Measurements from ENCODE around the gene APP. TPM values are rescaled to one million over a fixed set of nuclear protein-coding genes. Genes with fewer than 3 reads are reported as not detected.

The APP gene
- total RNA-seq, 1 experiment from 2014 or later: 531 TPM

- ChIA-PET CTCF (no interaction called here), POLR2A (ENCODE audit: low non-redundant PET) (no interaction called here)
- no peak overlapping the region for H3K27ac ChIP-seq (ENCODE audit: low read depth, low read length, poor library complexity, severe bottlenecking)
- no TSS peak for BruUV-seq (replicated peaks)
- DNase-seq (ENCODE audit: low spot score): no peak
- TF ChIP-seq, protein P1, sequence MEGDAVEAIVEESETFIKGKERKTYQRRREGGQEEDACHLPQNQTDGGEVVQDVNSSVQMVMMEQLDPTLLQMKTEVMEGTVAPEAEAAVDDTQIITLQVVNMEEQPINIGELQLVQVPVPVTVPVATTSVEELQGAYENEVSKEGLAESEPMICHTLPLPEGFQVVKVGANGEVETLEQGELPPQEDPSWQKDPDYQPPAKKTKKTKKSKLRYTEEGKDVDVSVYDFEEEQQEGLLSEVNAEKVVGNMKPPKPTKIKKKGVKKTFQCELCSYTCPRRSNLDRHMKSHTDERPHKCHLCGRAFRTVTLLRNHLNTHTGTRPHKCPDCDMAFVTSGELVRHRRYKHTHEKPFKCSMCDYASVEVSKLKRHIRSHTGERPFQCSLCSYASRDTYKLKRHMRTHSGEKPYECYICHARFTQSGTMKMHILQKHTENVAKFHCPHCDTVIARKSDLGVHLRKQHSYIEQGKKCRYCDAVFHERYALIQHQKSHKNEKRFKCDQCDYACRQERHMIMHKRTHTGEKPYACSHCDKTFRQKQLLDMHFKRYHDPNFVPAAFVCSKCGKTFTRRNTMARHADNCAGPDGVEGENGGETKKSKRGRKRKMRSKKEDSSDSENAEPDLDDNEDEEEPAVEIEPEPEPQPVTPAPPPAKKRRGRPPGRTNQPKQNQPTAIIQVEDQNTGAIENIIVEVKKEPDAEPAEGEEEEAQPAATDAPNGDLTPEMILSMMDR (conservative IDR thresholded peaks at IDR 0.05; ENCODE audit: low read depth, low read length): no peak
- no peak for TF ChIP-seq EZH2 (IDR thresholded peaks at IDR 0.05; ENCODE audit: borderline replicate concordance, low read depth, low read length, poor library complexity, severe bottlenecking)
- H3K4me3 ChIP-seq (ENCODE audit: low read depth, low read length, poor library complexity, severe bottlenecking): no peak overlapping the region
- H3K27me3 ChIP-seq (replicated peaks; ENCODE audit: insufficient read depth, low read depth, low read length, poor library complexity): no peaks in the 10 kb centered on the region
- peaks cover 81% of the 10 kb centered on the region for H3K4me1 ChIP-seq (ENCODE audit: insufficient read depth, low read length, poor library complexity, severe bottlenecking)
- peaks cover 22% of the 10 kb centered on the region for H3K36me3 ChIP-seq (ENCODE audit: insufficient read depth, low read length, poor library complexity, severe bottlenecking)
- H3K9me3 ChIP-seq (ENCODE audit: low read depth, low read length, poor library complexity, severe bottlenecking): no peaks in the 10 kb centered on the region
- intact Hi-C loops (cut with micrococcal nuclease; ENCODE audit: unreplicated experiment): no loop called here
These were observed 58.3 kb downstream of the APP start for GRCh38 chr21:26112127-26112742.

- ChIA-PET CTCF (no interaction called here), POLR2A (ENCODE audit: low non-redundant PET) (no interaction called here)
These were observed 59.9 kb downstream of the APP start for GRCh38 chr21:26110715-26111114.

DNA sequence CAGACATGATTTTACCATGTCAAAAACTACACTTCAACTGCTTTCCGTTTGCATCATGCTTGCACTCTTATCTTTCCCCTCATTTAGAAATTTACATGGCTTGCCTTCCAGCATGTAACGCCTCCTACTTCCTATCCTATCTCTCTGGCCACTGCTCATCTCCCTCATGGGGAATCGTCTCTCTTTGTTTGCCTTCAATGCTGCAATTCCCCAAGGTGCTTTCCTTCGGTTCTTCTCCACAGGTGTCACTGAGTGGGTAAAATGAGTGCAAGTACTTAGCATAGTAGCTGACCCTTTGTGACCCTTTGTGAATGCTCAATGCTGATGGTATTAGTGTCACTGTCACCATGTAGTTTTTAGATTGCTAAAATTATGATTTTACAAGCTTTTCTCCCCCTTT is 63.1 kb downstream of the APP start:
- H3K4me1 ChIP-seq (ENCODE audit: insufficient read depth, low read length, poor library complexity, severe bottlenecking): peaks cover 39% of the 10 kb centered on the region
- H3K36me3 ChIP-seq (ENCODE audit: insufficient read depth, low read length, poor library complexity, severe bottlenecking): peaks cover 22% of the 10 kb centered on the region
- H3K4me3 ChIP-seq (ENCODE audit: low read depth, low read length, poor library complexity, severe bottlenecking): no peak overlapping the region
- TF ChIP-seq, protein P1 (conservative IDR thresholded peaks at IDR 0.05; ENCODE audit: low read depth, low read length): no peak
- no peak for TF ChIP-seq EZH2 (IDR thresholded peaks at IDR 0.05; ENCODE audit: borderline replicate concordance, low read depth, low read length, poor library complexity, severe bottlenecking)
- ChIA-PET POLR2A (ENCODE audit: low non-redundant PET) (no interaction called here), CTCF (no interaction called here)
- no TSS peak for BruUV-seq (replicated peaks)
- peak overlapping the region; percentile 24 for H3K27ac ChIP-seq (ENCODE audit: low read depth, low read length, poor library complexity, severe bottlenecking)
- H3K9me3 ChIP-seq (ENCODE audit: low read depth, low read length, poor library complexity, severe bottlenecking): no peaks in the 10 kb centered on the region
- intact Hi-C loops (cut with micrococcal nuclease; ENCODE audit: unreplicated experiment): no loop called here
- DNase-seq (ENCODE audit: low spot score): peak; percentile 65
- H3K27me3 ChIP-seq (replicated peaks; ENCODE audit: insufficient read depth, low read depth, low read length, poor library complexity): no peaks in the 10 kb centered on the region

More at GRCh38 chr21:26110715-26111114, 59.9 kb downstream of the APP start:
- H3K27ac ChIP-seq (ENCODE audit: low read depth, low read length, poor library complexity, severe bottlenecking): no peak overlapping the region
- H3K27me3 ChIP-seq (replicated peaks; ENCODE audit: insufficient read depth, low read depth, low read length, poor library complexity): no peaks in the 10 kb centered on the region
- H3K4me1 ChIP-seq (ENCODE audit: insufficient read depth, low read length, poor library complexity, severe bottlenecking): peaks cover 72% of the 10 kb centered on the region
- H3K36me3 ChIP-seq (ENCODE audit: insufficient read depth, low read length, poor library complexity, severe bottlenecking): peaks cover 22% of the 10 kb centered on the region
- peak; percentile 55 for DNase-seq (ENCODE audit: low spot score)
- no peak overlapping the region for H3K4me3 ChIP-seq (ENCODE audit: low read depth, low read length, poor library complexity, severe bottlenecking)
- H3K9me3 ChIP-seq (ENCODE audit: low read depth, low read length, poor library complexity, severe bottlenecking): no peaks in the 10 kb centered on the region
- intact Hi-C loops (cut with micrococcal nuclease; ENCODE audit: unreplicated experiment): no loop called here
- TF ChIP-seq, protein P1 (conservative IDR thresholded peaks at IDR 0.05; ENCODE audit: low read depth, low read length): no peak
- TF ChIP-seq EZH2 (IDR thresholded peaks at IDR 0.05; ENCODE audit: borderline replicate concordance, low read depth, low read length, poor library complexity, severe bottlenecking): no peak
- BruUV-seq (replicated peaks): no TSS peak

Data from A673 (cell line).